ENCODE results near the gene RUBCNL. TPM values are rescaled to one million over a fixed set of nuclear protein-coding genes. Genes with fewer than 3 reads are reported as not detected.

Gene RUBCNL
- total RNA-seq, 1 donor from 2014 or later: 0.80 TPM

DNA sequence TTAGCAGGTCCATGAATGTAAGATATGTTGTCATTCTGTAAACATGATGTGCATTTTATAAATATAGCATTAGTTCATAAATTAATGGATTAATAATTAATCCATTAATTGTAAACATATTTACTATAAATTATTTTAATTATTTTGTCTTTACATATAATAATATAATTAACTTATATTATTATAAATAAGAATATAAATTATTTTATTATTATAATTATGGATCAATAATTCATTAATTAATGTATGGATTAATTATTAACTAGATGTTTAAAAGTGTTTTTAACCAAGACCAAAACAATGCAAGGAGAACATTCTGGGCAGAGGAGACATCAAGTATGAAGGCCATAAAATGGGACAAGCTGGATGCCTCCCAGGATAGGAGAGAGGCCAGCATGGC is 72.0 kb downstream of the RUBCNL start:
- H3K36me3 Mint-ChIP-seq: no peaks in the 10 kb centered on the region
- no peak overlapping the region for H3K27ac Mint-ChIP-seq
- H3K9me3 ChIP-seq (ENCODE audit: low read depth): no peaks in the 10 kb centered on the region
- H3K9ac ChIP-seq: no peak overlapping the region
- no peak overlapping the region for H3K4me3 ChIP-seq
- DNase-seq (ENCODE audit: low spot score): no peak
- H3K36me3 ChIP-seq: no peaks in the 10 kb centered on the region
- peaks cover 2% of the 10 kb centered on the region for H3K27me3 Mint-ChIP-seq (ENCODE audit: insufficient read depth, low read depth)
- H3K4me1 Mint-ChIP-seq: no peaks in the 10 kb centered on the region
- H3K4me2 ChIP-seq: no peak overlapping the region
- H3K79me2 ChIP-seq (ENCODE audit: low read depth): no peaks in the 10 kb centered on the region
- no peaks in the 10 kb centered on the region for H4K20me1 ChIP-seq (ENCODE audit: low read depth)
- H3K4me3 Mint-ChIP-seq: no peak overlapping the region
- TF ChIP-seq EZH2phosphoT487 (IDR thresholded peaks at IDR 0.05) (no peak), EZH2 (IDR thresholded peaks at IDR 0.05) (no peak)
- TF ChIP-seq, protein P1, sequence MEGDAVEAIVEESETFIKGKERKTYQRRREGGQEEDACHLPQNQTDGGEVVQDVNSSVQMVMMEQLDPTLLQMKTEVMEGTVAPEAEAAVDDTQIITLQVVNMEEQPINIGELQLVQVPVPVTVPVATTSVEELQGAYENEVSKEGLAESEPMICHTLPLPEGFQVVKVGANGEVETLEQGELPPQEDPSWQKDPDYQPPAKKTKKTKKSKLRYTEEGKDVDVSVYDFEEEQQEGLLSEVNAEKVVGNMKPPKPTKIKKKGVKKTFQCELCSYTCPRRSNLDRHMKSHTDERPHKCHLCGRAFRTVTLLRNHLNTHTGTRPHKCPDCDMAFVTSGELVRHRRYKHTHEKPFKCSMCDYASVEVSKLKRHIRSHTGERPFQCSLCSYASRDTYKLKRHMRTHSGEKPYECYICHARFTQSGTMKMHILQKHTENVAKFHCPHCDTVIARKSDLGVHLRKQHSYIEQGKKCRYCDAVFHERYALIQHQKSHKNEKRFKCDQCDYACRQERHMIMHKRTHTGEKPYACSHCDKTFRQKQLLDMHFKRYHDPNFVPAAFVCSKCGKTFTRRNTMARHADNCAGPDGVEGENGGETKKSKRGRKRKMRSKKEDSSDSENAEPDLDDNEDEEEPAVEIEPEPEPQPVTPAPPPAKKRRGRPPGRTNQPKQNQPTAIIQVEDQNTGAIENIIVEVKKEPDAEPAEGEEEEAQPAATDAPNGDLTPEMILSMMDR (IDR thresholded peaks at IDR 0.05): no peak
- no peaks in the 10 kb centered on the region for H3K4me1 ChIP-seq
- H3K9me3 Mint-ChIP-seq: peaks cover 11% of the 10 kb centered on the region
- no peaks in the 10 kb centered on the region for H3F3A ChIP-seq (ENCODE audit: low read depth)
- H2AFZ ChIP-seq (replicated peaks): no peak overlapping the region
- H3K27me3 ChIP-seq: no peaks in the 10 kb centered on the region
- H3K27ac ChIP-seq: no peak overlapping the region

DNA sequence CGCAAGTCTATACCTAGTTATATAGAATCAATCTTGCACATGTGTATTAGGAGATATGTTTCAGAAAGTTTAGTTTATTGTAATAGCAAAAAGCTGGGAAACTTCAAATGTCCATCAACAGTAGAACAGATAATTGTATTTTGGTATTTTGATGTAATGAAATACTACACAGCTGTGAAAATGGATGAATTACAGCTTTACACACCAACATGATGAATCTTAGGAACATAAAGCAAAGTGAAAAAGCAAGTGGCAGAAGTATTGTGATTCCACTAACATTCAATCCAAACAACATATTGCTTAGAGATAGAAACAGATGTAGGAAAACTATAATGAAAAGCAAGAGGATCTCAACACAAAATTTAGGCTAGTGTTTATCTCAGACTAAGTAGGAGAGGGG is 72.5 kb downstream of the RUBCNL start:
- TF ChIP-seq EZH2 (IDR thresholded peaks at IDR 0.05): no peak
- DNase-seq (ENCODE audit: low spot score): no peak
- Mint-ChIP-seq H3K9me3 (peaks cover 11% of the 10 kb centered on the region), H3K36me3 (no peaks in the 10 kb centered on the region), H3K27me3 (ENCODE audit: insufficient read depth, low read depth) (peaks cover 2% of the 10 kb centered on the region), H3K27ac (no peak overlapping the region), H3K4me1 (no peaks in the 10 kb centered on the region), H3K4me3 (no peak overlapping the region)
- H3K9me3 ChIP-seq (ENCODE audit: low read depth): no peaks in the 10 kb centered on the region
- H3K9ac ChIP-seq: no peak overlapping the region
- H3F3A ChIP-seq (ENCODE audit: low read depth): no peaks in the 10 kb centered on the region
- H3K4me1 ChIP-seq: no peaks in the 10 kb centered on the region
- H3K4me3 ChIP-seq: no peak overlapping the region
- H3K79me2 ChIP-seq (ENCODE audit: low read depth): no peaks in the 10 kb centered on the region
- H4K20me1 ChIP-seq (ENCODE audit: low read depth): no peaks in the 10 kb centered on the region
- no peak overlapping the region for H3K27ac ChIP-seq
- no peak overlapping the region for H2AFZ ChIP-seq (replicated peaks)
- no peaks in the 10 kb centered on the region for H3K27me3 ChIP-seq
- no peak overlapping the region for H3K4me2 ChIP-seq
- no peaks in the 10 kb centered on the region for H3K36me3 ChIP-seq

DNA sequence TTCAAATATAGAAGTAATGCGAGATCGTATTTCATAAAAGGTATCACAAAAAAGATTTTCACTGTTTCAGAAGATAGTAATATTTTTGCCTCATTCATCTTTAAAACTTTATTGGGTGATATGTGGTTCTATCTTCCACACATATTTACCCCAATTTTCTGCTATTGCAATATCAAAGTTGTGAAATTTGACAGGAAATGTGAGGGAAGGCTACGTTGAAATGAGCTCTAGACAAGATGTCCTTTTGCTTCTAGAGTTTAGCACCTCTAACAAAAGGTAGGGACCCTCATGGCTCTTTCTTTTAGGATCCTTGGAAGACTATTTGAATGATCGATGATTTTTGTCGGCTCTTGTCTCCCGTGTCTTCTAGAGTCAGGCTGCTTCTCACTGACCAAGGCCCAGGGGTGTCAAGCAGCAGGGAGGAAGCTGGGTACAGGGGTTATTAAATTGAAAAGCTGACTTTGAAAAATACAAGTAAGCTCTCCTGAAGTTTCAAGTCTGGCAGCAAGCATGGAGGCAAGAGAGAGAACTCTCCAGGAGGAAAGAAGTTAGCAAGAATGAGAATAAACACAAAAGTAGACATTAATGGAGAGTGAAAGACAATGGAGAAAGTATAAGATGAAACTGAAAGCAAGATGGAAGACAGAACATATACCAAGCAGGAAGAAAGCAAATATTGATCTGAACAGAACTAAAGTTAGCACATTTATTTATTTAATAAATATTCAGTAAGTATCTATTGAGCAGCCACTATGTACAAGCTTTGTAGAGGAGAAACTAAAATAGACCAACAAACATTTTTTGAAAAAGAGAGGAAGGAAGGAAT is 73.4 kb downstream of the RUBCNL start:
- no peaks in the 10 kb centered on the region for H3K36me3 ChIP-seq
- no peak for DNase-seq (ENCODE audit: low spot score)
- no peak overlapping the region for H3K27ac Mint-ChIP-seq
- no peaks in the 10 kb centered on the region for H3K36me3 Mint-ChIP-seq
- no peaks in the 10 kb centered on the region for H3K79me2 ChIP-seq (ENCODE audit: low read depth)
- peaks cover 2% of the 10 kb centered on the region for H3K27me3 Mint-ChIP-seq (ENCODE audit: insufficient read depth, low read depth)
- TF ChIP-seq EZH2 (IDR thresholded peaks at IDR 0.05): no peak
- TF ChIP-seq, protein P1 (IDR thresholded peaks at IDR 0.05): no peak
- TF ChIP-seq EZH2phosphoT487 (IDR thresholded peaks at IDR 0.05): no peak
- H3K4me1 Mint-ChIP-seq: no peaks in the 10 kb centered on the region
- H3F3A ChIP-seq (ENCODE audit: low read depth): no peaks in the 10 kb centered on the region
- H3K9ac ChIP-seq: no peak overlapping the region
- no peaks in the 10 kb centered on the region for H3K9me3 ChIP-seq (ENCODE audit: low read depth)
- no peak overlapping the region for H3K4me3 Mint-ChIP-seq
- no peak overlapping the region for H2AFZ ChIP-seq (replicated peaks)
- no peaks in the 10 kb centered on the region for H3K4me1 ChIP-seq
- no peak overlapping the region for H3K27ac ChIP-seq
- H3K4me3 ChIP-seq: no peak overlapping the region
- no peak overlapping the region for H3K4me2 ChIP-seq
- H3K9me3 Mint-ChIP-seq: peaks cover 11% of the 10 kb centered on the region
- H4K20me1 ChIP-seq (ENCODE audit: low read depth): no peaks in the 10 kb centered on the region
- no peaks in the 10 kb centered on the region for H3K27me3 ChIP-seq

DNA sequence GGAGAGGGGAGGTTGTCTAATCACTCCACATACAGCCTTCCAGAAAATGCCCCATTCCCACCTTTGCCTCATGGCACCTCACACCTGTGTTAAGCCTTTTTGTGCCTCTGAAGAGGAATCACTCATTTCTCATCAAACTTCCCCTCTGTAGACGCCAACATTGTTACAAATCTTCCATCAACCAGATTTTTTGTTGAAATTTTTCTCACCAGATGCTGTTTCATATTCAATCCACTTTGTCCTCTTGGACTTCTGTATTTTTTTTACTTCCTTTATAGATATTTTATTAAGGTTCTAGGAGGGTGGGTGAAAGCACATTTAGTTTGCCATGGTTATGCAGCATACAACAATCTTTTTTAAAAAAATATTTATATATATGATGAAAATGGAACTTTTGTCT is 74.0 kb downstream of the RUBCNL start:
- DNase-seq (ENCODE audit: low spot score): no peak
- TF ChIP-seq EZH2 (IDR thresholded peaks at IDR 0.05) (no peak), EZH2phosphoT487 (IDR thresholded peaks at IDR 0.05) (no peak)
- TF ChIP-seq, protein P1 (IDR thresholded peaks at IDR 0.05): no peak
- no peaks in the 10 kb centered on the region for H3K4me1 ChIP-seq
- no peak overlapping the region for H2AFZ ChIP-seq (replicated peaks)
- H3F3A ChIP-seq (ENCODE audit: low read depth): no peaks in the 10 kb centered on the region
- Mint-ChIP-seq H3K4me3 (no peak overlapping the region), H3K27me3 (ENCODE audit: insufficient read depth, low read depth) (peaks cover 2% of the 10 kb centered on the region), H3K27ac (no peak overlapping the region), H3K4me1 (no peaks in the 10 kb centered on the region), H3K36me3 (no peaks in the 10 kb centered on the region), H3K9me3 (peaks cover 11% of the 10 kb centered on the region)
- H3K9me3 ChIP-seq (ENCODE audit: low read depth): no peaks in the 10 kb centered on the region
- no peaks in the 10 kb centered on the region for H3K36me3 ChIP-seq
- H3K79me2 ChIP-seq (ENCODE audit: low read depth): no peaks in the 10 kb centered on the region
- H3K27ac ChIP-seq: no peak overlapping the region
- H4K20me1 ChIP-seq (ENCODE audit: low read depth): no peaks in the 10 kb centered on the region
- H3K9ac ChIP-seq: no peak overlapping the region
- no peaks in the 10 kb centered on the region for H3K27me3 ChIP-seq
- no peak overlapping the region for H3K4me3 ChIP-seq
- H3K4me2 ChIP-seq: no peak overlapping the region
